Lower lobe of right lung (tissue), 2 donors: Measurements from ENCODE around the gene CAMSAP1. TPM values are rescaled to one million over a fixed set of nuclear protein-coding genes. Genes with fewer than 3 reads are reported as not detected.
A peak's percentile ranks its signal among the peaks of the same experiment; 100 is the strongest.

Experiments used
- ATAC-seq, 2 donors: fragments of 200-7000 bp; cut with Tn5 transposase; one replicate each; pipeline ENCODE4 v1.9.1; 2020 to 2022; ENCODE audit warnings: mild to moderate bottlenecking in 2 of 2, moderate library complexity in 2 of 2
- DNase-seq: peaks from one replicate; pipeline ENCODE4 v3.0.0-alpha.2; 2020
- H3K27ac ChIP-seq: fragments of 200-600 bp; one replicate; pipeline ENCODE4 v1.8.0; 2022
- H3K27me3 ChIP-seq: fragments of 200-600 bp; one replicate; pipeline ENCODE4 v1.8.0; 2022; ENCODE audit warnings: low read depth
- H3K36me3 ChIP-seq: fragments of 200-600 bp; one replicate; pipeline ENCODE4 v1.8.0; 2022; ENCODE audit warnings: mild to moderate bottlenecking
- H3K4me1 ChIP-seq: fragments of 200-600 bp; one replicate; pipeline ENCODE4 v1.8.0; 2022
- H3K4me3 ChIP-seq: fragments of 200-600 bp; one replicate; pipeline ENCODE4 v1.8.0; 2022; ENCODE audit warnings: mild to moderate bottlenecking
- H3K9me3 ChIP-seq: fragments of 200-600 bp; one replicate; pipeline ENCODE4 v1.8.0; 2022
- CTCF ChIP-seq: fragments of 200-600 bp; IDR thresholded peaks from one replicate; pipeline ENCODE4 v1.8.0; 2022; ENCODE audit warnings: antibody characterized with exemption, mild to moderate bottlenecking
- intact Hi-C: fragments of 100-400 bp; cut with DNase I; formaldehyde crosslinking; loops from one replicate; pipeline ENCODE4 v1.11.0; 2022
- total RNA-seq: library from RNA; stranded (reverse); fragmentation: NEBNext Ultra II Directional; extraction: Animal tissue kit (Norgen Biotek cat#: 25700); gene quantifications from one replicate; pipeline ENCODE4 v1.2.1, GENCODE V29; 2021
- donor health status: DM: no; HTN: yes; CAD: no; lungs with severe emphysema.

Gene CAMSAP1
- total RNA-seq, 1 donor from 2014 or later: 34.4 TPM

GRCh38 chr9:135858491-135859185 is 48.7 kb downstream of the CAMSAP1 start:
- Histone ChIP-seq H3K36me3 (peaks cover 25% of the 10 kb centered on the region), H3K9me3 (no peaks in the 10 kb centered on the region), H3K4me1 (no peaks in the 10 kb centered on the region), H3K27me3 (no peaks in the 10 kb centered on the region), H3K27ac (no peak overlapping the region), H3K4me3 (no peak overlapping the region)
- intact Hi-C loops: no loop called here
- TF ChIP-seq CTCF: no peak
- ATAC-seq (no peak), DNase-seq (no peak)

GRCh38 chr9:135857843-135858242 is 49.5 kb downstream of the CAMSAP1 start:
- ATAC-seq: no peak
- no peaks in the 10 kb centered on the region for H3K9me3 ChIP-seq
- peaks cover 30% of the 10 kb centered on the region for H3K36me3 ChIP-seq
- H3K4me3 ChIP-seq: no peak overlapping the region
- H3K27ac ChIP-seq: no peak overlapping the region
- intact Hi-C loops: no loop called here
- H3K4me1 ChIP-seq: no peaks in the 10 kb centered on the region
- no peaks in the 10 kb centered on the region for H3K27me3 ChIP-seq
- TF ChIP-seq CTCF: no peak
- no peak for DNase-seq

GRCh38 chr9:135857371-135857786 is 50.0 kb downstream of the CAMSAP1 start:
- ATAC-seq (no peak), DNase-seq (no peak)
- H3K27me3 ChIP-seq: no peaks in the 10 kb centered on the region
- H3K27ac ChIP-seq: no peak overlapping the region
- no peaks in the 10 kb centered on the region for H3K9me3 ChIP-seq
- H3K36me3 ChIP-seq: peaks cover 31% of the 10 kb centered on the region
- no peaks in the 10 kb centered on the region for H3K4me1 ChIP-seq
- no peak overlapping the region for H3K4me3 ChIP-seq
- intact Hi-C loops: no loop called here
- TF ChIP-seq CTCF: no peak

GRCh38 chr9:135851748-135852147 is 55.6 kb downstream of the CAMSAP1 start:
- Histone ChIP-seq H3K4me1 (no peaks in the 10 kb centered on the region), H3K4me3 (no peak overlapping the region), H3K36me3 (peaks cover 50% of the 10 kb centered on the region), H3K9me3 (no peaks in the 10 kb centered on the region), H3K27me3 (no peaks in the 10 kb centered on the region), H3K27ac (no peak overlapping the region)
- no peak for TF ChIP-seq CTCF
- DNase-seq (no peak), ATAC-seq (peak in 1 of 2 donors; percentile 21)
- intact Hi-C loops: no loop called here

GRCh38 chr9:135850737-135851136 is 56.6 kb downstream of the CAMSAP1 start:
- no peaks in the 10 kb centered on the region for H3K27me3 ChIP-seq
- no peak overlapping the region for H3K27ac ChIP-seq
- H3K4me1 ChIP-seq: no peaks in the 10 kb centered on the region
- no peak for TF ChIP-seq CTCF
- intact Hi-C loops: no loop called here
- no peak for ATAC-seq
- H3K36me3 ChIP-seq: peaks cover 43% of the 10 kb centered on the region
- H3K9me3 ChIP-seq: no peaks in the 10 kb centered on the region
- H3K4me3 ChIP-seq: no peak overlapping the region
- DNase-seq: no peak
